Nephron progenitor cell (in vitro differentiated cells): Measurements from ENCODE around the gene TIMM17A.

Experiments
- DNase-seq: peaks from one replicate; pipeline ENCODE4 v3.0.0; 2021
- H3K27ac Mint-ChIP-seq: 2 replicates; pipeline ENCODE4 v1.8.0; 2021; ENCODE audit warnings: mild to moderate bottlenecking, moderate library complexity, mixed read lengths
- H3K27me3 Mint-ChIP-seq: 2 replicates; pipeline ENCODE4 v1.8.0; 2021; ENCODE audit warnings: mild to moderate bottlenecking, low read depth, mixed read lengths; ENCODE audit not compliant: poor library complexity
- H3K36me3 Mint-ChIP-seq: 2 replicates; pipeline ENCODE4 v1.8.0; 2021; ENCODE audit warnings: low read depth, mixed read lengths
- H3K4me1 Mint-ChIP-seq: 2 replicates; pipeline ENCODE4 v1.8.0; 2021; ENCODE audit warnings: mixed read lengths
- H3K4me3 Mint-ChIP-seq: 2 replicates; pipeline ENCODE4 v1.8.0; 2021; ENCODE audit warnings: mild to moderate bottlenecking, moderate library complexity, mixed read lengths
- H3K9me3 Mint-ChIP-seq: 2 replicates; pipeline ENCODE4 v1.8.0; 2021; ENCODE audit warnings: mild to moderate bottlenecking, moderate library complexity, mixed read lengths
- TF ChIP-seq, protein P1 (sequence below): fragments of 200-600 bp; sonication (generic); IDR thresholded peaks from 2 replicates; pipeline ENCODE4 v1.5.0; 2021; ENCODE audit warnings: antibody characterized with exemption

TIMM17A gene

DNA sequence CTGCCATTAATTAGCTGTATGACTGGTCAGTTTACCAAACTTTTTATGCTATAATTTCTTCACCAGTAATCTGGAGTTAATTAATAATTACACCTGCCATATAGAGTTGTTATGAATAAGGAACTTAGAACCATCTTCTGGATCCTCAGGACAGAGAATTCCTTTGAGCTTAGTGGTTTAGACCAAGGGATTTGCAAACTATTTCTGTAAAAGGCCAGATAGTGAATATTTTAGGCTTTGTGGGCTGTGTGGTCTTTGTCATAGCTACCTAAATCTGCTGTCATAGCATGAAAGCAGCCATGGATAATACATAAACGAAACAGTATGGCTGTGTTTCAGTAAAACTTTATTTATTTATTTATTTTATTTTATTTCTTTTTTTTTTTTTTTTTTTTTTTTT lies 9.0 kb downstream of the TIMM17A start:
- Mint-ChIP-seq H3K9me3 (no peaks in the 10 kb centered on the region), H3K4me1 (no peaks in the 10 kb centered on the region), H3K36me3 (peaks cover 68% of the 10 kb centered on the region), H3K27me3 (no peaks in the 10 kb centered on the region), H3K4me3 (no peak overlapping the region), H3K27ac (no peak overlapping the region)
- TF ChIP-seq, protein P1, sequence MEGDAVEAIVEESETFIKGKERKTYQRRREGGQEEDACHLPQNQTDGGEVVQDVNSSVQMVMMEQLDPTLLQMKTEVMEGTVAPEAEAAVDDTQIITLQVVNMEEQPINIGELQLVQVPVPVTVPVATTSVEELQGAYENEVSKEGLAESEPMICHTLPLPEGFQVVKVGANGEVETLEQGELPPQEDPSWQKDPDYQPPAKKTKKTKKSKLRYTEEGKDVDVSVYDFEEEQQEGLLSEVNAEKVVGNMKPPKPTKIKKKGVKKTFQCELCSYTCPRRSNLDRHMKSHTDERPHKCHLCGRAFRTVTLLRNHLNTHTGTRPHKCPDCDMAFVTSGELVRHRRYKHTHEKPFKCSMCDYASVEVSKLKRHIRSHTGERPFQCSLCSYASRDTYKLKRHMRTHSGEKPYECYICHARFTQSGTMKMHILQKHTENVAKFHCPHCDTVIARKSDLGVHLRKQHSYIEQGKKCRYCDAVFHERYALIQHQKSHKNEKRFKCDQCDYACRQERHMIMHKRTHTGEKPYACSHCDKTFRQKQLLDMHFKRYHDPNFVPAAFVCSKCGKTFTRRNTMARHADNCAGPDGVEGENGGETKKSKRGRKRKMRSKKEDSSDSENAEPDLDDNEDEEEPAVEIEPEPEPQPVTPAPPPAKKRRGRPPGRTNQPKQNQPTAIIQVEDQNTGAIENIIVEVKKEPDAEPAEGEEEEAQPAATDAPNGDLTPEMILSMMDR = no peak
- no peak for DNase-seq

DNA sequence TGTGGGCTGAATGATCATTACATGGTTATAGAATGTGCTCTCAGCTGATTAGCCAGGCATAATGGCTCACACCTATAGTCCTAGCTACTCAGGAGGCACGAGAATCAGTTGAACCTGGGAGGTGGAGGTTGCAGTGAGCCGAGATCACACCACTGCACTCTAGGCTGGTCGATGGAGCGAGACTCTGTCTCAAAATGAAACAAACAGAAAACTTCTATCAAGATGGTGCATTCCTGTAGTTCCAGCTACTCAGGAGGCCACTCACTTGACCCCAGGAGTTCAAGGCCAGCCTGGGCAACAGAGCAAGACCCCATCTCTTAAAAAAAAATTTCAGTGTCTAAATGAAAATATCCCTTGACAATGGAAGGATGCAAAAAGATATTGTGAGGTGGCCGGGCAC lies 10.9 kb downstream of the TIMM17A start:
- no peaks in the 10 kb centered on the region for H3K4me1 Mint-ChIP-seq
- no peak for DNase-seq
- H3K4me3 Mint-ChIP-seq = no peak overlapping the region
- TF ChIP-seq, protein P1 = no peak
- H3K9me3 Mint-ChIP-seq = no peaks in the 10 kb centered on the region
- peaks cover 76% of the 10 kb centered on the region for H3K36me3 Mint-ChIP-seq
- no peaks in the 10 kb centered on the region for H3K27me3 Mint-ChIP-seq
- no peak overlapping the region for H3K27ac Mint-ChIP-seq

DNA sequence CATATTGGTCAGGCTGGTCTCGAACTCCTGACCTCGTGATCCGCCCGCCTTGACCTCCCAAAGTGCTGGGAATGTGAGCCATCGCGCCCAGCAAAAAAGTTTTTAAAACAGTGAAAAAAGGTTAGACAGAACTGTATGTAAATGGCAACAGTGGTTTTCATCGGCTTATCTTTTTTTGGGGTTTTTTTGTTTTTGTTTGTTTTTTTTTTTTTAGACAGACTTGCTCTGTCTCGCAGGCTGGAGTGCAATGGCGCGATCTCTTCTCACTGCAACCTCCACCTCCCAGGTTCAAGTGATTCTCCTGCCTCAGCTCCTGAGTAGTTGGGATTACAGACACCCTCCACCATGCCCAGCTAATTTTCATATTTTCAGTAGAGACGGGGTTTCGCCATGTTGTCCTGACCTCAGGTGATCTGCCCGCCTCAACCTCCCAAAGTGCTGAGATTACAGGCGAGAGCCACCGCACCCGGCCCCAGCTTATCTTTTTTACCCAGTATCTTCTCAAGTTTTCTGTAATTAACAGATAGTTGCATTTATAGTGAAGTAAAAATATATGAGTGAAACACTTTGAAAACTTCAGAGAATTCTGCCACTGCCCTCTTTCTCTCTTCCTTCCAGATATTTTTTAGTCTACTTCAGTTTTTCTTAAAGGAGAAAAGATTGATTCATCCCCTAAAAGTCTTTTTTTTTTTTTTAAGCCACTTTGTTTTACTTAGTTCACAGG lies 13.1 kb downstream of the TIMM17A start:
- DNase-seq = no peak
- TF ChIP-seq, protein P1 = no peak
- Mint-ChIP-seq H3K4me3 (no peak overlapping the region), H3K36me3 (peaks cover 61% of the 10 kb centered on the region), H3K9me3 (no peaks in the 10 kb centered on the region), H3K4me1 (no peaks in the 10 kb centered on the region), H3K27ac (peak overlapping the region; percentile 80), H3K27me3 (peaks cover 4% of the 10 kb centered on the region)

DNA sequence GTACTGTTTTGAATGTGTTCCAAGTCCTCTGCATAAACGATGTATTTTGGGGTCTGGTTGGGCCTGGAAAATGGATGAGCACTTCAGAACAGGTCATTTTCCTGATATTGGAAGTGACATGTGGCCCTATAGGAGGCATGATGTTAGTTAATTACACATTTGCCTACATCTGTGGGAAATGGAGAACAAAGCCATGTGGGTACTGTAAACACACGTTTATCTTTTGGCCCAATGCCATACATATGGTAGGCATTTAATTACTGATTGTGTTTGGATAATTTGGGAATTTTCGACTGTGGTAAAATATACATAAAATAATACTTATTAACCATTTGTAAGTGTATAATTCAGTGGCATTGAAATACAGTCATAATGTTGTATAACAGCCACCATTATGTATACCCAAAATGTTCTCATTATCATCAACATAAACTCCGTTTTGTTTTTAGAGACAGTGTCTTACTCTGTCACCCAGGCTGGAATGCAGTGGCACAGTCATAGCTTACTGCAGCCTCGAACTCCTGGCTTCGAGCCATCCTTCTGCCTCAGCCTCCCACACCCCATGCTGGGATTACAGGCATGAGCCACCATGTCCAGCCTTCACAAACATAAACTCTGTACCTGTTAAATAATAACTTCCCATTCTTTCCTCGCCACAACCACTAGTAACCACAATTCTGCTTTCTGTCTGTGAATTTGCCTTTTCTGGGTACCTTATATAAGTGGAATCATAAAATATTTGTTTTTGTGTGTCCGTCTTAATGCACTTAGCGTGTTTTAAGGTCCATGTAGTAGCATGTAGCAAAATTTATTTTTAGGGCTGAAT lies 15.2 kb downstream of the TIMM17A start:
- TF ChIP-seq, protein P1 = no peak
- H3K9me3 Mint-ChIP-seq = no peaks in the 10 kb centered on the region
- peaks cover 8% of the 10 kb centered on the region for H3K27me3 Mint-ChIP-seq
- DNase-seq = no peak
- H3K4me1 Mint-ChIP-seq = no peaks in the 10 kb centered on the region
- H3K36me3 Mint-ChIP-seq = peaks cover 45% of the 10 kb centered on the region
- no peak overlapping the region for H3K27ac Mint-ChIP-seq
- H3K4me3 Mint-ChIP-seq = no peak overlapping the region

DNA sequence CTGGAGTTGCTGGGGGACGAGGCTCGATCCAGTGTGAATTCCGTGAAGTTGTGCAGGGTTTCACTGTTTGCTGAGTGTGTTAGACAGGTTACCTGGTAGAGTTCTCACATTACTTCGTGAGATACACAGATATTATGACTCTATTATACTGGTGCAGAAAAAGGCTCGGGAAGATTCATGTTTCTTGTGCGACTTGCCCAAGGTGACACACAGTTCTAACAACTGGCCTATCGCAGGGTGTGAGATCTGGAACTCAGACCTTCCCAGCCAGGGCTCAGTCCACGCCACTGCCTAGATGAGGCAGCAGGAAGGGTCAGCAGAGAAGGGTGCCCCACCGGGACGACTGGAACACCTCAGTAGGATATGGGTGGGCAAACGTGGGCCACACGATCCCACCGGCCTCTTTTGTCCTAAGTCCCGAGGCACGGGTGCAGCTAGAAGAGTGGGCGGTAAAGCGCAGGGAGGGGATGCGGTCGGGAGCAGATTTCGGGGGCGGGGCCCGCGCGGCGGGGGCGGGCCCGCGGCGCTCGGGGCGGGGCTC lies 26.8 kb downstream of the TIMM17A start:
- Mint-ChIP-seq H3K36me3 (no peaks in the 10 kb centered on the region), H3K4me1 (peaks cover 30% of the 10 kb centered on the region), H3K27ac (no peak overlapping the region), H3K4me3 (peak overlapping the region; percentile 90), H3K9me3 (no peaks in the 10 kb centered on the region), H3K27me3 (peaks cover 6% of the 10 kb centered on the region)
- peak; percentile 88 for DNase-seq
- TF ChIP-seq, protein P1 = no peak
